HCT116 (cell line): ENCODE data around the gene BBS12. TPM values are rescaled to one million over a fixed set of nuclear protein-coding genes. Genes with fewer than 3 reads are reported as not detected.

ENCODE experiments used
- ATAC-seq: fragments of 200-7000 bp; cut with Tn5 transposase; 2 replicates; pipeline ENCODE4 v1.9.1; 2020; ENCODE audit warnings: mild to moderate bottlenecking, moderate library complexity
- BruUV-seq: library from RNA; stranded (reverse); fragments of 400-500 nt; replicated peaks from 2 replicates; lab custom pipeline; 2021; lab: Mats Ljungman, UMichigan
- CTCF ChIA-PET: fragments of 300-600 bp; sonication (Branson Sonifier 250); formaldehyde crosslinking; loops from one replicate; lab custom pipeline; 2021; ENCODE audit warnings: antibody characterized with exemption; lab: Charles Lee
- POLR2A ChIA-PET: fragments of 300-600, 350-600 bp; sonication (Branson Sonifier 250); formaldehyde crosslinking; loops from one replicate; lab custom pipeline; 2021; ENCODE audit warnings: antibody characterized with exemption; lab: Charles Lee
- RAD21 ChIA-PET, 2 experiments: fragments of 300-600 bp; sonication (Branson Sonifier 250); formaldehyde crosslinking; loops; one replicate each; lab custom pipeline; 2023; ENCODE audit warnings: low total read pairs in 2 of 2; ENCODE audit not compliant: uncharacterized antibody in 2 of 2, unreplicated experiment in 2 of 2, low non-redundant PET in 1 of 2; lab: Charles Lee
- DNase-seq: peaks from one replicate; pipeline ENCODE4 v3.0.0-alpha.2; 2010; ENCODE audit warnings: low read depth, low spot score
- H2AFZ ChIP-seq: fragments of 200-600 bp; shearing (Covaris generic), sonication (generic); 2 replicates; pipeline ENCODE4 v1.6.1; 2017; ENCODE audit warnings: low read depth, mixed run types, mixed read lengths, antibody characterized with exemption, low read length; ENCODE audit not compliant: poor library complexity, severe bottlenecking
- H3K27ac ChIP-seq: 2 replicates; pipeline ENCODE4 v1.5.1; 2012; ENCODE audit warnings: low read depth, low read length
- H3K27me3 ChIP-seq: fragments of 200-600 bp; sonication (generic); 2 replicates; pipeline ENCODE4 v1.6.1; 2016; ENCODE audit warnings: mixed run types, low read length, mixed read lengths; ENCODE audit not compliant: insufficient read depth
- H3K36me3 ChIP-seq, 2 experiments: fragments of 200-500 bp in 1 of 2; fragments of 200-600 bp in 1 of 2; sonication (Bioruptor generic) in 1 of 2; sonication (generic) in 1 of 2; 2 replicates each; pipeline versions ENCODE4 v1.5.1 to v1.6.1; 2014 to 2016; ENCODE audit warnings: low read length in 2 of 2, inconsistent platforms in 1 of 2, mixed read lengths in 1 of 2, mixed run types in 1 of 2; ENCODE audit not compliant: insufficient read depth in 2 of 2, control insufficient read depth in 1 of 2
- H3K4me1 ChIP-seq, 2 experiments: fragments of 200-600 bp in 1 of 2; sonication (generic) in 1 of 2; 2 replicates each; pipeline versions ENCODE4 v1.5.1 to v1.6.1; 2012 to 2017; ENCODE audit warnings: low read length in 2 of 2, inconsistent platforms in 1 of 2, mild to moderate bottlenecking in 1 of 2, mixed read lengths in 1 of 2, mixed run types in 1 of 2, moderate library complexity in 1 of 2; ENCODE audit not compliant: insufficient read depth in 2 of 2, control insufficient read depth in 1 of 2
- H3K4me2 ChIP-seq: fragments of 200-600 bp; sonication (generic); 2 replicates; pipeline ENCODE4 v1.6.1; 2017; ENCODE audit warnings: mixed run types, low read length, mixed read lengths
- H3K4me3 ChIP-seq, 2 experiments: fragments of 200-600 bp in 1 of 2; sonication (generic) in 1 of 2; replicated peaks in 1 of 2; 2 replicates each; pipeline ENCODE4 v1.5.1; 2011 to 2016; ENCODE audit warnings: low read length in 2 of 2, control low read depth in 1 of 2, low read depth in 1 of 2, mild to moderate bottlenecking in 1 of 2, mixed read lengths in 1 of 2, mixed run types in 1 of 2
- H3K79me2 ChIP-seq: fragments of 200-600 bp; sonication (generic); 2 replicates; pipeline ENCODE4 v1.6.1; 2017; ENCODE audit warnings: mild to moderate bottlenecking, mixed run types, low read length, moderate library complexity, mixed read lengths; ENCODE audit not compliant: insufficient read depth
- H3K9ac ChIP-seq: fragments of 200-600 bp; sonication (generic); 2 replicates; pipeline ENCODE4 v1.6.1; 2016; ENCODE audit warnings: low read length, mixed read lengths
- H3K9me2 ChIP-seq: fragments of 200-600 bp; sonication (generic), shearing (Covaris generic); 2 replicates; pipeline ENCODE4 v1.6.1; 2017; ENCODE audit warnings: mixed run types, mild to moderate bottlenecking, moderate library complexity; ENCODE audit not compliant: insufficient read depth
- H3K9me3 ChIP-seq, 2 experiments: fragments of 200-500 bp in 1 of 2; fragments of 200-600 bp in 1 of 2; sonication (Bioruptor generic) in 1 of 2; sonication (generic) in 1 of 2; 2 replicates each; pipeline ENCODE4 v1.6.1; 2014 to 2017; ENCODE audit warnings: low read length in 2 of 2, mixed read lengths in 2 of 2, inconsistent platforms in 1 of 2, low read depth in 1 of 2, mild to moderate bottlenecking in 1 of 2, mixed run types in 1 of 2, moderate library complexity in 1 of 2; ENCODE audit not compliant: control insufficient read depth in 1 of 2, insufficient read depth in 1 of 2
- H4K20me1 ChIP-seq: fragments of 200-600 bp; sonication (generic), shearing (Covaris generic); 2 replicates; pipeline ENCODE4 v1.6.1; 2017; ENCODE audit warnings: mixed run types, mild to moderate bottlenecking, moderate library complexity; ENCODE audit not compliant: insufficient read depth
- ELF1 ChIP-seq: IDR thresholded peaks from 2 replicates; pipeline ENCODE4 v1.6.1; 2012; ENCODE audit warnings: low read depth, borderline replicate concordance
- JUND ChIP-seq: IDR thresholded peaks from 2 replicates; pipeline ENCODE4 v1.6.1; 2012
- REST ChIP-seq: IDR thresholded peaks from 2 replicates; pipeline ENCODE4 v1.6.1; 2012; ENCODE audit warnings: low read depth
- ZBTB33 ChIP-seq: IDR thresholded peaks from 2 replicates; pipeline ENCODE4 v1.6.1; 2011; ENCODE audit warnings: mild to moderate bottlenecking, low read length, moderate library complexity; ENCODE audit not compliant: insufficient replicate concordance; ENCODE audit errors: extremely low read depth
- ZFX ChIP-seq: fragments of 450-650 bp; IDR thresholded peaks from 2 replicates; pipeline ENCODE4 v1.6.1; 2017
- ZNF274 ChIP-seq: fragments of 200-500 bp; sonication (Bioruptor generic); IDR thresholded peaks from 2 replicates; pipeline ENCODE4 v1.6.1; 2014; ENCODE audit warnings: mild to moderate bottlenecking, low read depth, low read length, inconsistent platforms
- intact Hi-C: fragments of 100-400 bp; cut with micrococcal nuclease; formaldehyde crosslinking; loops from 2 replicates; pipeline ENCODE4 v1.10.0; 2022
- total RNA-seq: library from RNA; stranded (reverse); gene quantifications from one replicate; pipeline ENCODE4 v1.2.1, GENCODE V29; 2021; ENCODE audit not compliant: unreplicated experiment
- TF ChIP-seq, protein P1 (sequence below), 3 experiments: fragments of 200-600 bp in 1 of 3; sonication (generic) in 1 of 3; IDR thresholded peaks in 2 of 3; conservative IDR thresholded peaks in 1 of 3; 2 replicates each; pipeline ENCODE4 v1.5.1; 2012 to 2017; ENCODE audit warnings: low read depth in 2 of 3, low read length in 2 of 3, antibody characterized with exemption in 1 of 3, borderline replicate concordance in 1 of 3, control low read depth in 1 of 3, mild to moderate bottlenecking in 1 of 3, mixed read lengths in 1 of 3, mixed run types in 1 of 3, moderate library complexity in 1 of 3; ENCODE audit not compliant: insufficient read depth in 1 of 3

Gene BBS12
- total RNA-seq, 1 experiment from 2014 or later, result 2.1 TPM

DNA sequence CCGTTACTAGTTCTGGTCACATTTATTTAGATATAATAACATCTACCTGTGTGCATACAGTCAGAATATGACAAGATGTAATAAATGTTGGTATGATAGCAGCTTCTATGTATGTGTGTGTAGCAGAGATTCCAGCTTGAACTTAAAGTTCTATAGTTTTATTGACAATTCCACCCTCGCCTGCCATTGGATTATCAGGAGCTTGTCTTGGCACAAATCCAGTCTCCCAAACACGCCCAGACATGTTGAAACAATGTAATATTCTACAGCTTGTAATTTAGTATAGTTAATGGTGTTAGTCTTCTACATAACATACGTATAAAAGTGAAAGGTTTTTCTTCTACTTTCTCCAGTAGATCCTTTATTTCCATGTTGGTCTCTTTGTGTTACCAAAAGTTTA lies 44.4 kb downstream of the BBS12 start:
- TF ChIP-seq ZFX, result no peak
- no peak for TF ChIP-seq JUND
- no peak for TF ChIP-seq REST
- TF ChIP-seq, protein P1, sequence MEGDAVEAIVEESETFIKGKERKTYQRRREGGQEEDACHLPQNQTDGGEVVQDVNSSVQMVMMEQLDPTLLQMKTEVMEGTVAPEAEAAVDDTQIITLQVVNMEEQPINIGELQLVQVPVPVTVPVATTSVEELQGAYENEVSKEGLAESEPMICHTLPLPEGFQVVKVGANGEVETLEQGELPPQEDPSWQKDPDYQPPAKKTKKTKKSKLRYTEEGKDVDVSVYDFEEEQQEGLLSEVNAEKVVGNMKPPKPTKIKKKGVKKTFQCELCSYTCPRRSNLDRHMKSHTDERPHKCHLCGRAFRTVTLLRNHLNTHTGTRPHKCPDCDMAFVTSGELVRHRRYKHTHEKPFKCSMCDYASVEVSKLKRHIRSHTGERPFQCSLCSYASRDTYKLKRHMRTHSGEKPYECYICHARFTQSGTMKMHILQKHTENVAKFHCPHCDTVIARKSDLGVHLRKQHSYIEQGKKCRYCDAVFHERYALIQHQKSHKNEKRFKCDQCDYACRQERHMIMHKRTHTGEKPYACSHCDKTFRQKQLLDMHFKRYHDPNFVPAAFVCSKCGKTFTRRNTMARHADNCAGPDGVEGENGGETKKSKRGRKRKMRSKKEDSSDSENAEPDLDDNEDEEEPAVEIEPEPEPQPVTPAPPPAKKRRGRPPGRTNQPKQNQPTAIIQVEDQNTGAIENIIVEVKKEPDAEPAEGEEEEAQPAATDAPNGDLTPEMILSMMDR (IDR thresholded peaks at IDR 0.05 in 2 of 3, conservative IDR thresholded peaks at IDR 0.05 in 1 of 3; ENCODE audit: borderline replicate concordance in 1 of 3, insufficient read depth in 1 of 3, low read depth in 2 of 3, low read length in 2 of 3), result no peak
- TF ChIP-seq ZBTB33, result no peak
- no peak for TF ChIP-seq ELF1
- TF ChIP-seq ZNF274, result no peak
- TF ChIP-seq, all 23 proteins: peak for 0
- H3K36me3 ChIP-seq, result no peaks in the 10 kb centered on the region
- no peak overlapping the region for H3K4me3 ChIP-seq
- BruUV-seq, result no TSS peak
- H3K9me2 ChIP-seq, result no peaks in the 10 kb centered on the region
- intact Hi-C loops, result no loop called here
- no peak overlapping the region for H3K9ac ChIP-seq
- peaks cover 0 to 13% of the 10 kb centered on the region in 2 experiments; a peak in 3 of 4 replicates for H3K4me1 ChIP-seq
- DNase-seq, result no peak
- no peaks in the 10 kb centered on the region for H3K27me3 ChIP-seq
- ChIA-PET CTCF (interaction anchor here (1.2 kb wide), 1 partner anchor 19 kb away, joined by 5 read pairs; no protein-coding TSS in a partner anchor), POLR2A (no interaction called here), RAD21 (no interaction called here)
- H4K20me1 ChIP-seq, result no peaks in the 10 kb centered on the region
- no peaks in the 10 kb centered on the region for H3K9me3 ChIP-seq
- no peak overlapping the region for H3K27ac ChIP-seq
- H3K4me2 ChIP-seq, result no peak overlapping the region
- no peak for ATAC-seq
- H2AFZ ChIP-seq, result peak overlapping the region; percentile 93
- no peaks in the 10 kb centered on the region for H3K79me2 ChIP-seq
